ENCODE data around the gene GPC6.

The GPC6 gene

GRCh38 chr13:93963266-93964145 lies 736.9 kb downstream of the GPC6 start:
- no peak for TF ChIP-seq CTCF (IDR thresholded peaks at IDR 0.05)
- no peak overlapping the region for H3K4me3 Mint-ChIP-seq
- H3K27ac Mint-ChIP-seq: peak overlapping the region; percentile 29
- H3K9me3 Mint-ChIP-seq: peaks cover 10% of the 10 kb centered on the region
- DNase-seq: no peak
- peaks cover 7% of the 10 kb centered on the region for H3K4me1 Mint-ChIP-seq
- H3K36me3 Mint-ChIP-seq (ENCODE audit: low read depth): peaks cover 7% of the 10 kb centered on the region
- H3K27me3 Mint-ChIP-seq (ENCODE audit: low read depth, poor library complexity): peaks cover 3% of the 10 kb centered on the region

- Mint-ChIP-seq H3K27ac (no peak overlapping the region), H3K4me1 (peaks cover 7% of the 10 kb centered on the region), H3K36me3 (ENCODE audit: low read depth) (peaks cover 7% of the 10 kb centered on the region), H3K27me3 (ENCODE audit: low read depth, poor library complexity) (peaks cover 3% of the 10 kb centered on the region), H3K9me3 (peaks cover 10% of the 10 kb centered on the region), H3K4me3 (no peak overlapping the region)
- no peak for DNase-seq
- no peak for TF ChIP-seq CTCF (IDR thresholded peaks at IDR 0.05)
Measured at GRCh38 chr13:93964146-93964512, 737.5 kb downstream of the GPC6 start.

- no peaks in the 10 kb centered on the region for H3K9me3 Mint-ChIP-seq
- no peak overlapping the region for H3K4me3 Mint-ChIP-seq
- TF ChIP-seq CTCF (IDR thresholded peaks at IDR 0.05): no peak
- DNase-seq: no peak
- H3K36me3 Mint-ChIP-seq (ENCODE audit: low read depth): no peaks in the 10 kb centered on the region
- H3K4me1 Mint-ChIP-seq: peaks cover 7% of the 10 kb centered on the region
- H3K27ac Mint-ChIP-seq: no peak overlapping the region
- no peaks in the 10 kb centered on the region for H3K27me3 Mint-ChIP-seq (ENCODE audit: low read depth, poor library complexity)
Measured at GRCh38 chr13:93965587-93965986, 739.0 kb downstream of the GPC6 start.

- Mint-ChIP-seq H3K27me3 (ENCODE audit: low read depth, poor library complexity) (no peaks in the 10 kb centered on the region), H3K36me3 (ENCODE audit: low read depth) (no peaks in the 10 kb centered on the region), H3K27ac (no peak overlapping the region), H3K4me1 (peaks cover 8% of the 10 kb centered on the region), H3K9me3 (no peaks in the 10 kb centered on the region), H3K4me3 (no peak overlapping the region)
- DNase-seq: no peak
- no peak for TF ChIP-seq CTCF (IDR thresholded peaks at IDR 0.05)
Measured at GRCh38 chr13:93966267-93966936, 739.8 kb downstream of the GPC6 start.

GRCh38 chr13:93967286-93967685 lies 740.7 kb downstream of the GPC6 start:
- no peak for DNase-seq
- Mint-ChIP-seq H3K27me3 (ENCODE audit: low read depth, poor library complexity) (no peaks in the 10 kb centered on the region), H3K27ac (no peak overlapping the region), H3K9me3 (no peaks in the 10 kb centered on the region), H3K36me3 (ENCODE audit: low read depth) (no peaks in the 10 kb centered on the region), H3K4me1 (peaks cover 17% of the 10 kb centered on the region), H3K4me3 (no peak overlapping the region)
- TF ChIP-seq CTCF (IDR thresholded peaks at IDR 0.05): no peak

Measured in nephron progenitor cell (in vitro differentiated cells).